Measurements from ENCODE around the gene C19orf47.

GRCh38 chr19:40323705-40324104, 24.5 kb downstream of the C19orf47 start:
- TF ChIP-seq POLR2AphosphoS5 (IDR thresholded peaks at IDR 0.05), result peak; percentile 40
- TF ChIP-seq CTCF (IDR thresholded peaks at IDR 0.05), result no peak
- TF ChIP-seq POLR2A (IDR thresholded peaks at IDR 0.05), result no peak
